ENCODE results near the gene SMYD3. TPM values are rescaled to one million over a fixed set of nuclear protein-coding genes. Genes with fewer than 3 reads are reported as not detected.

SMYD3 gene
- total RNA-seq (10 to 100 TPM; 17.7 to 37.8 (median 21.9) TPM), total RNA-seq (3.4 to 16.6 (median 11.8) reads per million in 29 experiments)
- total RNA-seq (2013) = 22.8 TPM

GRCh38 chr1:246506674-246507481, at the start of gene SMYD3:
TSS of gene SMYD3 (minus strand) at chr1:246507279.
- no peaks in the 10 kb centered on the region for H3K36me3 ChIP-seq (ENCODE audit: control insufficient read depth in 2 of 2, extremely low read depth in 1 of 2, insufficient read depth in 1 of 2, low read length in 1 of 2)
- peak within 1 kb of the TSS; percentile 75 to 85 for H3K4me3 ChIP-seq (ENCODE audit: control insufficient read depth in 1 of 2, extremely low read depth in 1 of 2, low read length in 1 of 2)
- Mint-ChIP-seq H3K4me3 (peak within 1 kb of the TSS; percentile 85 to 91 (median 90)), H3K27ac (peak within 1 kb of the TSS; percentile 84 to 94), H3K9me3 (no peaks in the 10 kb centered on the region), H3K4me1 (peaks cover 25 to 38% (median 26%) of the 10 kb centered on the region in 3 donors), H3K27me3 (no peaks in the 10 kb centered on the region), H3K36me3 (no peaks in the 10 kb centered on the region)
- no peaks in the 10 kb centered on the region for H3K9me3 ChIP-seq
- peak within 1 kb of the TSS; percentile 57 for H3K27ac ChIP-seq (ENCODE audit: low read length)
- peaks cover 0 to 16% of the 10 kb centered on the region in 2 experiments for H3K4me1 ChIP-seq (ENCODE audit: control insufficient read depth in 1 of 2, extremely low read depth in 1 of 2, insufficient read depth in 2 of 2, low read length in 2 of 2)
- WGBS (ENCODE audit: insufficient coverage) = 1% methylated on average over 57 of the region's 79 CpGs
- CTCF ChIA-PET = interaction anchor here in 1 of 2 donors (0.6 to 2.2 kb wide), 4 partner anchors 9 to 971 kb away, joined by 3 to 15 read pairs (median 5); no protein-coding TSS in a partner anchor
- H3K27me3 ChIP-seq (replicated peaks in 1 of 2; ENCODE audit: control insufficient read depth in 2 of 2, extremely low read depth in 1 of 2, insufficient read depth in 2 of 2, low read length in 1 of 2) = peaks cover 0 to 3% of the 10 kb centered on the region in 2 experiments
- POLR2A ChIA-PET = interaction anchor here (0.6 to 0.8 kb wide), 3 partner anchors 9 to 611 kb away, joined by 3 to 15 read pairs (median 4); no protein-coding TSS in a partner anchor
- DNase-seq (peak; percentile 45 to 91 (median 65)), ATAC-seq (replicated peaks in 1 of 4) (peak; percentile 85 to 92 (median 88))

DNA sequence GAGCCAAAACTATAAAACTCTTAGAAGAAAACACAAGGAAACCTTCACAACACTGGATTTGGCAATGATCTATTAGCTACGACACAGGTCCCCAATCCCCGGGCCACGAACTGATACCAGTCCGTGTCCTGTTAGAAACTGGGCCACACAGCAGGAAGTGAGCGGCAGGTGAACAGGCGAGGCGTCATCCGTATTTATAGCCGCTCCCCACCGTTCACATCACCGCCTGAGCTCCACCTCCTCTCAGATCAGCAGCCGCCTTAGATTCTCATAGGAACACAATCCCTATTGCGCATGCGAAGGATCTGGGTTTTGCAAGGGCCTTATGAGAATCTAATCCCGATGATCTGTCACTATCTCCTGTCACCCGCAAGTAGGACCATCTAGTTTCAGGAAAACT, 47.1 kb upstream of the SMYD3 start:
- H3K4me3 ChIP-seq (ENCODE audit: control insufficient read depth in 1 of 2, extremely low read depth in 1 of 2, low read length in 1 of 2) = no peak overlapping the region
- 90% methylated on average over 11 of the region's 16 CpGs for WGBS (ENCODE audit: insufficient coverage)
- Mint-ChIP-seq H3K4me3 (no peak overlapping the region), H3K36me3 (peaks cover 63% of the 10 kb centered on the region), H3K27me3 (no peaks in the 10 kb centered on the region), H3K9me3 (no peaks in the 10 kb centered on the region), H3K4me1 (peaks cover 1 to 6% (median 5%) of the 10 kb centered on the region in 3 donors), H3K27ac (no peak overlapping the region)
- CTCF ChIA-PET = no interaction called here
- no peaks in the 10 kb centered on the region for H3K27me3 ChIP-seq (replicated peaks in 1 of 2; ENCODE audit: control insufficient read depth in 2 of 2, extremely low read depth in 1 of 2, insufficient read depth in 2 of 2, low read length in 1 of 2)
- no peaks in the 10 kb centered on the region for H3K4me1 ChIP-seq (ENCODE audit: control insufficient read depth in 1 of 2, extremely low read depth in 1 of 2, insufficient read depth in 2 of 2, low read length in 2 of 2)
- peaks cover 4 to 66% of the 10 kb centered on the region in 2 donors for H3K36me3 ChIP-seq (ENCODE audit: control insufficient read depth in 2 of 2, extremely low read depth in 1 of 2, insufficient read depth in 1 of 2, low read length in 1 of 2)
- ATAC-seq (replicated peaks in 1 of 4) (no peak), DNase-seq (no peak)
- POLR2A ChIA-PET = no interaction called here
- no peaks in the 10 kb centered on the region for H3K9me3 ChIP-seq
- no peak overlapping the region for H3K27ac ChIP-seq (ENCODE audit: low read length)

- Mint-ChIP-seq H3K9me3 (no peaks in the 10 kb centered on the region), H3K36me3 (peaks cover 60% of the 10 kb centered on the region), H3K4me3 (no peak overlapping the region), H3K4me1 (peaks cover 0 to 5% (median 0%) of the 10 kb centered on the region in 3 donors), H3K27me3 (no peaks in the 10 kb centered on the region), H3K27ac (no peak overlapping the region)
- DNase-seq = no peak
- ATAC-seq (replicated peaks in 1 of 4) = no peak
- no peak overlapping the region for H3K27ac ChIP-seq (ENCODE audit: low read length)
- 87% methylated on average over 4 of the region's 6 CpGs for WGBS (ENCODE audit: insufficient coverage)
- no peaks in the 10 kb centered on the region for H3K9me3 ChIP-seq
- peaks cover 4 to 72% of the 10 kb centered on the region in 2 donors for H3K36me3 ChIP-seq (ENCODE audit: control insufficient read depth in 2 of 2, extremely low read depth in 1 of 2, insufficient read depth in 1 of 2, low read length in 1 of 2)
- no peaks in the 10 kb centered on the region for H3K27me3 ChIP-seq (replicated peaks in 1 of 2; ENCODE audit: control insufficient read depth in 2 of 2, extremely low read depth in 1 of 2, insufficient read depth in 2 of 2, low read length in 1 of 2)
- ChIA-PET POLR2A (interaction anchor here in 1 of 2 donors (0.6 kb wide), 1 partner anchor 17 kb away, joined by 3 read pairs; no protein-coding TSS in a partner anchor), CTCF (no interaction called here)
- no peaks in the 10 kb centered on the region for H3K4me1 ChIP-seq (ENCODE audit: control insufficient read depth in 1 of 2, extremely low read depth in 1 of 2, insufficient read depth in 2 of 2, low read length in 2 of 2)
- no peak overlapping the region for H3K4me3 ChIP-seq (ENCODE audit: control insufficient read depth in 1 of 2, extremely low read depth in 1 of 2, low read length in 1 of 2)
These were observed 45.0 kb upstream of the SMYD3 start for GRCh38 chr1:246552110-246552509.

GRCh38 chr1:246550402-246550801, 43.3 kb upstream of the SMYD3 start:
- no peak overlapping the region for H3K27ac ChIP-seq (ENCODE audit: low read length)

GRCh38 chr1:246549665-246550064, 42.6 kb upstream of the SMYD3 start:
- WGBS (ENCODE audit: insufficient coverage) = 80% methylated on average over 1 of the region's 4 CpGs
- ChIA-PET POLR2A (no interaction called here), CTCF (no interaction called here)
- peaks cover 8 to 65% of the 10 kb centered on the region in 2 donors for H3K36me3 ChIP-seq (ENCODE audit: control insufficient read depth in 2 of 2, extremely low read depth in 1 of 2, insufficient read depth in 1 of 2, low read length in 1 of 2)
- H3K4me1 ChIP-seq (ENCODE audit: control insufficient read depth in 1 of 2, extremely low read depth in 1 of 2, insufficient read depth in 2 of 2, low read length in 2 of 2) = no peaks in the 10 kb centered on the region
- Mint-ChIP-seq H3K36me3 (peaks cover 43% of the 10 kb centered on the region), H3K4me3 (no peak overlapping the region), H3K27me3 (no peaks in the 10 kb centered on the region), H3K9me3 (no peaks in the 10 kb centered on the region), H3K4me1 (peaks cover 0 to 5% (median 0%) of the 10 kb centered on the region in 3 donors), H3K27ac (no peak overlapping the region)
- H3K27me3 ChIP-seq (replicated peaks in 1 of 2; ENCODE audit: control insufficient read depth in 2 of 2, extremely low read depth in 1 of 2, insufficient read depth in 2 of 2, low read length in 1 of 2) = no peaks in the 10 kb centered on the region
- no peak for DNase-seq
- H3K9me3 ChIP-seq = no peaks in the 10 kb centered on the region
- H3K4me3 ChIP-seq (ENCODE audit: control insufficient read depth in 1 of 2, extremely low read depth in 1 of 2, low read length in 1 of 2) = no peak overlapping the region
- H3K27ac ChIP-seq (ENCODE audit: low read length) = no peak overlapping the region
- ATAC-seq (replicated peaks in 1 of 4) = no peak

More at GRCh38 chr1:246550402-246550801, 43.3 kb upstream of the SMYD3 start:
- Histone ChIP-seq H3K4me1 (ENCODE audit: control insufficient read depth in 1 of 2, extremely low read depth in 1 of 2, insufficient read depth in 2 of 2, low read length in 2 of 2) (no peaks in the 10 kb centered on the region), H3K36me3 (ENCODE audit: control insufficient read depth in 2 of 2, extremely low read depth in 1 of 2, insufficient read depth in 1 of 2, low read length in 1 of 2) (peaks cover 5 to 64% of the 10 kb centered on the region in 2 donors), H3K4me3 (ENCODE audit: control insufficient read depth in 1 of 2, extremely low read depth in 1 of 2, low read length in 1 of 2) (no peak overlapping the region), H3K9me3 (no peaks in the 10 kb centered on the region), H3K27me3 (replicated peaks in 1 of 2; ENCODE audit: control insufficient read depth in 2 of 2, extremely low read depth in 1 of 2, insufficient read depth in 2 of 2, low read length in 1 of 2) (no peaks in the 10 kb centered on the region)
- POLR2A ChIA-PET = interaction anchor here in 1 of 2 donors (0.6 kb wide), 1 partner anchor 1563 kb away, joined by 4 read pairs; no protein-coding TSS in a partner anchor
- Mint-ChIP-seq H3K4me3 (no peak overlapping the region), H3K27ac (no peak overlapping the region), H3K9me3 (no peaks in the 10 kb centered on the region), H3K27me3 (no peaks in the 10 kb centered on the region), H3K4me1 (peaks cover 0 to 5% (median 0%) of the 10 kb centered on the region in 3 donors), H3K36me3 (peaks cover 50% of the 10 kb centered on the region)
- CTCF ChIA-PET = no interaction called here
- 65% methylated on average over 6 of the region's 11 CpGs for WGBS (ENCODE audit: insufficient coverage)
- ATAC-seq (replicated peaks in 1 of 4) (no peak), DNase-seq (no peak)

DNA sequence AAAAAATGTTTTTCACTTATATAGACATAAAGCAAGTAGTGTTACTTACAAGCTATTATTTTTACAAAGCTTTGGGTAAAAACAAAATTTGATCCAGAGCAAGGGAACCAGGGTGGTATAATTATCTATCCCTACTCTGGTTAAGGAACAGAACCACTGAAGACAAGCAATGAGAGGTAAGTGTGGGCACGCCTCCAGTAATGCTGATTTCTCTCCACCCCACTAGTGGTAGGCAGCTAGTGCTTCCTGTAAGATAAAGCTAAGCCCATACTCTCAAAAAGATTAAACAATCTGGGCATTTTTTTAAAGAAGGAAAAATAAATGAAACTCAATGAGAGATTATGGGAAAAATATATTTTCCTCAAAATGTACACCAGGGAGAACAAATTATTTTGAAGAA, 36.9 kb upstream of the SMYD3 start:
- ChIA-PET POLR2A (no interaction called here), CTCF (no interaction called here)
- no peak overlapping the region for H3K27ac Mint-ChIP-seq

More for the DNA sequence above, 36.9 kb upstream of the SMYD3 start:
- Histone ChIP-seq H3K4me3 (ENCODE audit: control insufficient read depth in 1 of 2, extremely low read depth in 1 of 2, low read length in 1 of 2) (no peak overlapping the region), H3K27me3 (replicated peaks in 1 of 2; ENCODE audit: control insufficient read depth in 2 of 2, extremely low read depth in 1 of 2, insufficient read depth in 2 of 2, low read length in 1 of 2) (no peaks in the 10 kb centered on the region), H3K9me3 (no peaks in the 10 kb centered on the region), H3K27ac (ENCODE audit: low read length) (no peak overlapping the region), H3K4me1 (ENCODE audit: control insufficient read depth in 1 of 2, extremely low read depth in 1 of 2, insufficient read depth in 2 of 2, low read length in 2 of 2) (no peaks in the 10 kb centered on the region), H3K36me3 (ENCODE audit: control insufficient read depth in 2 of 2, extremely low read depth in 1 of 2, insufficient read depth in 1 of 2, low read length in 1 of 2) (peaks cover 9 to 63% of the 10 kb centered on the region in 2 donors)
- Mint-ChIP-seq H3K4me1 (no peaks in the 10 kb centered on the region), H3K36me3 (peaks cover 29% of the 10 kb centered on the region), H3K4me3 (no peak overlapping the region), H3K27me3 (no peaks in the 10 kb centered on the region), H3K9me3 (no peaks in the 10 kb centered on the region)
- ATAC-seq (replicated peaks in 1 of 4) (no peak), DNase-seq (no peak)
- no CpG with 5 or more reads among the region's 1 CpG for WGBS (ENCODE audit: insufficient coverage)
